ENCODE data around the gene CDIPT. TPM values are rescaled to one million over a fixed set of nuclear protein-coding genes. Genes with fewer than 3 reads are reported as not detected.

CDIPT gene
- polyA plus RNA-seq, 1 donor from 2014 or later, result 95.6 TPM

GRCh38 chr16:29815032-29815721 lies 47.8 kb downstream of the CDIPT start:
- Histone ChIP-seq H3K79me2 (replicated peaks; ENCODE audit: insufficient read depth, low read length) (peaks cover 38% of the 10 kb centered on the region), H3K27ac (ENCODE audit: low read length) (peak overlapping the region; percentile 98), H3K4me2 (ENCODE audit: low read length) (peak overlapping the region; percentile 95), H3F3A (ENCODE audit: insufficient read depth, low read length, poor library complexity, severe bottlenecking) (no peaks in the 10 kb centered on the region), H3K36me3 (ENCODE audit: insufficient read depth, low read length) (no peaks in the 10 kb centered on the region), H3K9ac (ENCODE audit: low read length) (peak overlapping the region; percentile 99), H3K9me2 (ENCODE audit: insufficient read depth, low read length) (no peaks in the 10 kb centered on the region), H3K27me3 (ENCODE audit: insufficient read depth, low read depth, low read length) (no peaks in the 10 kb centered on the region), H2AFZ (ENCODE audit: low read depth, low read length) (no peak overlapping the region), H4K20me1 (ENCODE audit: insufficient read depth) (no peaks in the 10 kb centered on the region), H3K9me3 (ENCODE audit: low read length) (no peaks in the 10 kb centered on the region), H3K4me3 (ENCODE audit: low read length) (peak overlapping the region; percentile 100)
- no peak for TF ChIP-seq MXI1 (conservative IDR thresholded peaks at IDR 0.05; ENCODE audit: poor library complexity, severe bottlenecking)
- no peak for TF ChIP-seq EZH2 (IDR thresholded peaks at IDR 0.05; ENCODE audit: borderline replicate concordance, insufficient read depth, low read length, poor library complexity, severe bottlenecking)
- no peak for TF ChIP-seq POLR2AphosphoS5 (IDR thresholded peaks at IDR 0.05)
- no peak for TF ChIP-seq TAF1 (IDR thresholded peaks at IDR 0.05; ENCODE audit: low read depth)
- no peak for TF ChIP-seq RAD21 (conservative IDR thresholded peaks at IDR 0.05)
- no peak for TF ChIP-seq EP300 (conservative IDR thresholded peaks at IDR 0.05; ENCODE audit: poor library complexity, severe bottlenecking)
- no peak for TF ChIP-seq REST (IDR thresholded peaks at IDR 0.05; ENCODE audit: borderline replicate concordance)
- TF ChIP-seq SMC3 (conservative IDR thresholded peaks at IDR 0.05; ENCODE audit: poor library complexity), result no peak
- TF ChIP-seq, protein P1, sequence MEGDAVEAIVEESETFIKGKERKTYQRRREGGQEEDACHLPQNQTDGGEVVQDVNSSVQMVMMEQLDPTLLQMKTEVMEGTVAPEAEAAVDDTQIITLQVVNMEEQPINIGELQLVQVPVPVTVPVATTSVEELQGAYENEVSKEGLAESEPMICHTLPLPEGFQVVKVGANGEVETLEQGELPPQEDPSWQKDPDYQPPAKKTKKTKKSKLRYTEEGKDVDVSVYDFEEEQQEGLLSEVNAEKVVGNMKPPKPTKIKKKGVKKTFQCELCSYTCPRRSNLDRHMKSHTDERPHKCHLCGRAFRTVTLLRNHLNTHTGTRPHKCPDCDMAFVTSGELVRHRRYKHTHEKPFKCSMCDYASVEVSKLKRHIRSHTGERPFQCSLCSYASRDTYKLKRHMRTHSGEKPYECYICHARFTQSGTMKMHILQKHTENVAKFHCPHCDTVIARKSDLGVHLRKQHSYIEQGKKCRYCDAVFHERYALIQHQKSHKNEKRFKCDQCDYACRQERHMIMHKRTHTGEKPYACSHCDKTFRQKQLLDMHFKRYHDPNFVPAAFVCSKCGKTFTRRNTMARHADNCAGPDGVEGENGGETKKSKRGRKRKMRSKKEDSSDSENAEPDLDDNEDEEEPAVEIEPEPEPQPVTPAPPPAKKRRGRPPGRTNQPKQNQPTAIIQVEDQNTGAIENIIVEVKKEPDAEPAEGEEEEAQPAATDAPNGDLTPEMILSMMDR (IDR thresholded peaks at IDR 0.05; ENCODE audit: poor library complexity, severe bottlenecking), result no peak

DNA sequence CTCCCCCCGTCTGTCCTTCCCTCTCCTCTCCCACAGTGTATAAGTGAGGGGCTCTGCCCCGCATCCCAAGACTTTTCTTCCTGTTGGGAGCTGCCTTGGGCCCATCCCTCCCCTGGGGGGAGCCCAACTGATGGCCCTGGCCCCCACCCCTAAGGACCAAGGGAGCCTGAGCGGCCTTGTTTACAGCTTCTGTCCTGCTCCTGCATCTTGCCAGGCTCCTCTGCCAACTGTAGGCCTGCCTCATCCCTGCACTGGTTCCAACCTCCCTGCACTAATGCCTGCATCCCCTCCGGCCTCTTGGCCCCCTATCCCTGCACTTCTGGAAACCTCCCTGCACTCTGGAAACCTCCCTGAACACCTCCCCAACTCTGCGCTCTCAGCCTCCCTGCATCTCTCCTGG lies 48.4 kb downstream of the CDIPT start:
- H3K9me3 ChIP-seq (ENCODE audit: low read length), result no peaks in the 10 kb centered on the region
- H3K27me3 ChIP-seq (ENCODE audit: insufficient read depth, low read depth, low read length), result no peaks in the 10 kb centered on the region
- TF ChIP-seq MXI1 (conservative IDR thresholded peaks at IDR 0.05; ENCODE audit: poor library complexity, severe bottlenecking) (no peak), POLR2AphosphoS5 (IDR thresholded peaks at IDR 0.05) (no peak), EZH2 (IDR thresholded peaks at IDR 0.05; ENCODE audit: borderline replicate concordance, insufficient read depth, low read length, poor library complexity, severe bottlenecking) (no peak), TAF1 (IDR thresholded peaks at IDR 0.05; ENCODE audit: low read depth) (no peak), SMC3 (conservative IDR thresholded peaks at IDR 0.05; ENCODE audit: poor library complexity) (no peak), REST (IDR thresholded peaks at IDR 0.05; ENCODE audit: borderline replicate concordance) (no peak)
- TF ChIP-seq, protein P1 (IDR thresholded peaks at IDR 0.05; ENCODE audit: poor library complexity, severe bottlenecking), result no peak
- no peaks in the 10 kb centered on the region for H3K9me2 ChIP-seq (ENCODE audit: insufficient read depth, low read length)
- H3F3A ChIP-seq (ENCODE audit: insufficient read depth, low read length, poor library complexity, severe bottlenecking), result no peaks in the 10 kb centered on the region
- H3K36me3 ChIP-seq (ENCODE audit: insufficient read depth, low read length), result no peaks in the 10 kb centered on the region
- no peak overlapping the region for H2AFZ ChIP-seq (ENCODE audit: low read depth, low read length)
- H4K20me1 ChIP-seq (ENCODE audit: insufficient read depth), result no peaks in the 10 kb centered on the region
- H3K4me2 ChIP-seq (ENCODE audit: low read length), result peak overlapping the region; percentile 95
- peak overlapping the region; percentile 99 for H3K9ac ChIP-seq (ENCODE audit: low read length)
- H3K4me3 ChIP-seq (ENCODE audit: low read length), result peak overlapping the region; percentile 100
- H3K79me2 ChIP-seq (replicated peaks; ENCODE audit: insufficient read depth, low read length), result peaks cover 43% of the 10 kb centered on the region
- peak overlapping the region; percentile 98 for H3K27ac ChIP-seq (ENCODE audit: low read length)
